ENCODE results near the gene TGOLN2. TPM values are rescaled to one million over a fixed set of nuclear protein-coding genes. Genes with fewer than 3 reads are reported as not detected.
"Not testable (repeated sequence)": the region's sequence is repeated elsewhere in the genome, so short reads cannot be mapped to it uniquely, and the experiment has no call there.

Gene TGOLN2
- total RNA-seq, 1 experiment from 2014 or later, result 56.0 TPM

DNA sequence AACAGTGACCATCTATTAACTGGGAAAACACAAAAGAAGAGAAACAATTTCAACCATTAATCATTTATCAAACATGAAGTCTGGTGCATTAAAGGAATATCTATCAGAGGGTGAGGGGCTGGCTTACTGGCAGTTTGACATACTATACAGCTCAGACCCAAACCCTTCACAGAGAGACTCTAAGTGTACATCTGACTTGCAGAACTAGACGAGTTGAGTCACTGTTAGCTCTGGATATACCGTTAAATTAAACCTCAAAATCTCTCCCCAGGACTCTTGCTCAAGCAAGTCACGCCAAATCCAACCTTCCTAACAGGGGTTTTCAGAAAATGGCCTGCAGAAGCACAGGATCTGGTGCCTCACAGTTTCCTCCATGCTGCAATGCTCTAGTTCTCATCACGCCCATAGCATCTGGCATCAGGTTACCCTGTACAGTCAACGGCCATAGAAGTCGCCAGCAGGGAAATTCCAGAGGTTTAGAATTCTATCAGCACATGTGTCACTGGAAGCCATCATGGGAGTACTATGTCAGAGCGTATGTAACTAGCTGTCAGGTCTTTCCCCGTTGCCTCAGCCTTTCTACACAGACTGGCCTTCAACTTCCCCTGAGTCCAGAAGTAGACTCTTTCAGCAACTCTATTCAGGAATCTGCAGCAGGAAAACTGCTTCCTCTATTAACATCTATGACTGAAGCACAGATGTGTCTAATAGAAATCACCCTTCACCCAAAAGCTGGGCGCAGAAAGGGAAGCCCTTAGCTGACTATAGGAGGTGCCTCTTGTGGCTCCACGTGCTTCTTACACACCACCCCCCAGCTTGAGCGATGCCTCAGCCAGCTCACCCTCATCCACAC, 9.3 kb downstream of the TGOLN2 start:
- CTCF ChIA-PET, result interaction anchor here (0.6 kb wide), 1 partner anchor 249 kb away, joined by 3 read pairs; no protein-coding TSS in a partner anchor
- no TSS peak for BruUV-seq (replicated peaks)
- no peak overlapping the region for H3K4me3 ChIP-seq (ENCODE audit: low read depth, low read length, poor library complexity, severe bottlenecking)
- no peak for TF ChIP-seq EZH2 (IDR thresholded peaks at IDR 0.05; ENCODE audit: borderline replicate concordance, low read depth, low read length, poor library complexity, severe bottlenecking)
- TF ChIP-seq, protein P1, sequence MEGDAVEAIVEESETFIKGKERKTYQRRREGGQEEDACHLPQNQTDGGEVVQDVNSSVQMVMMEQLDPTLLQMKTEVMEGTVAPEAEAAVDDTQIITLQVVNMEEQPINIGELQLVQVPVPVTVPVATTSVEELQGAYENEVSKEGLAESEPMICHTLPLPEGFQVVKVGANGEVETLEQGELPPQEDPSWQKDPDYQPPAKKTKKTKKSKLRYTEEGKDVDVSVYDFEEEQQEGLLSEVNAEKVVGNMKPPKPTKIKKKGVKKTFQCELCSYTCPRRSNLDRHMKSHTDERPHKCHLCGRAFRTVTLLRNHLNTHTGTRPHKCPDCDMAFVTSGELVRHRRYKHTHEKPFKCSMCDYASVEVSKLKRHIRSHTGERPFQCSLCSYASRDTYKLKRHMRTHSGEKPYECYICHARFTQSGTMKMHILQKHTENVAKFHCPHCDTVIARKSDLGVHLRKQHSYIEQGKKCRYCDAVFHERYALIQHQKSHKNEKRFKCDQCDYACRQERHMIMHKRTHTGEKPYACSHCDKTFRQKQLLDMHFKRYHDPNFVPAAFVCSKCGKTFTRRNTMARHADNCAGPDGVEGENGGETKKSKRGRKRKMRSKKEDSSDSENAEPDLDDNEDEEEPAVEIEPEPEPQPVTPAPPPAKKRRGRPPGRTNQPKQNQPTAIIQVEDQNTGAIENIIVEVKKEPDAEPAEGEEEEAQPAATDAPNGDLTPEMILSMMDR (conservative IDR thresholded peaks at IDR 0.05; ENCODE audit: low read depth, low read length), result no peak
- H3K27me3 ChIP-seq (replicated peaks; ENCODE audit: insufficient read depth, low read depth, low read length, poor library complexity), result no peaks in the 10 kb centered on the region
- intact Hi-C loops (cut with micrococcal nuclease; ENCODE audit: unreplicated experiment), result no loop called here
- POLR2A ChIA-PET (ENCODE audit: low non-redundant PET), result interaction anchor here (0.7 kb wide), 1 partner anchor 8 kb away, joined by 10 read pairs; no protein-coding TSS in a partner anchor
- DNase-seq (ENCODE audit: low spot score), result no peak
- H3K4me1 ChIP-seq (ENCODE audit: insufficient read depth, low read length, poor library complexity, severe bottlenecking), result no peaks in the 10 kb centered on the region
- H3K27ac ChIP-seq (ENCODE audit: low read depth, low read length, poor library complexity, severe bottlenecking), result peak overlapping the region; percentile 42
- H3K9me3 ChIP-seq (ENCODE audit: low read depth, low read length, poor library complexity, severe bottlenecking), result no peaks in the 10 kb centered on the region
- peaks cover 30% of the 10 kb centered on the region for H3K36me3 ChIP-seq (ENCODE audit: insufficient read depth, low read length, poor library complexity, severe bottlenecking)

DNA sequence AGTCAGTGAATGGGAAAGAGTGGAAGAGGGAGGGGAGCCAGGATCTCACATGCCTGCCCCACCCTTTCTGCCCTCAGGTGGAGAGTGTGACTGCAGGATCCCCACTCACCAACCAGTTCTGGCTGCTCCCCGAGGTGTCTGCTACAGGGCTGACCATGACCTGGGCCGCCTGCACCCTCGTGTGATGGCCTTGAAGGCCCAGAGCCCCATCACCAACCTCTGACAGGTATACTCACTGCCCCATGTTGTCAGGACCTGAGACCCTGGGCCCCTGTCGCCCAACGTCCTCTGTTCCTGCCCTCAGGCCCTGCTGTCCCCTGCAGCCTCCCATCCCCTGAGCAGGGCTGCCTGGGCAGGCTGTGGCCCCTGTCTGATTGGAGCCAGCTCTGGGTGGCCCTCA, 11.9 kb downstream of the TGOLN2 start:
- CTCF ChIA-PET; H3K36me3 ChIP-seq (ENCODE audit: insufficient read depth, low read length, poor library complexity, severe bottlenecking): not testable (repeated sequence)

DNA sequence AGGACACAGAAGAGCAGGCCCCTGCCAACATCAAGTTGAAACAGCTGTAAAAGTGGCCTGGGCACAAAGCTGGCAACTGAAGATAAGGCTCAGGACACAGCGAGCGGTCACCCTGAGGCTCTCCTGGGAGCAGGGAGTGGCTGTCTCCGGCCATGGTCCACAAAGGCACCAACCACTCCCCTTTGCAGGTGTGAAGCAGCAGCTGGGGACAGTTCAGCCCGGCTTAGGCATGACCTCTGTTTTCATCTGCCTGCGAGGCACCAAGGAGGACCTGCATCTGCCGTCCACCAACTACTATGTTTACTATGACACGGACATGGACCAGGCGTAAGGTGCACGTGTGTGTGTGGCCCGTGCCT, 12.9 kb downstream of the TGOLN2 start:
- BruUV-seq (replicated peaks), result no TSS peak
- ChIA-PET POLR2A (ENCODE audit: low non-redundant PET) (no interaction called here), CTCF (interaction anchor here (0.7 kb wide), 1 partner anchor 14 kb away, joined by 3 read pairs; no protein-coding TSS in a partner anchor)
- Histone ChIP-seq H3K4me3 (ENCODE audit: low read depth, low read length, poor library complexity, severe bottlenecking) (no peak overlapping the region), H3K9me3 (ENCODE audit: low read depth, low read length, poor library complexity, severe bottlenecking) (no peaks in the 10 kb centered on the region), H3K27me3 (replicated peaks; ENCODE audit: insufficient read depth, low read depth, low read length, poor library complexity) (no peaks in the 10 kb centered on the region), H3K27ac (ENCODE audit: low read depth, low read length, poor library complexity, severe bottlenecking) (no peak overlapping the region), H3K4me1 (ENCODE audit: insufficient read depth, low read length, poor library complexity, severe bottlenecking) (no peaks in the 10 kb centered on the region), H3K36me3 (ENCODE audit: insufficient read depth, low read length, poor library complexity, severe bottlenecking) (no peaks in the 10 kb centered on the region)
- DNase-seq (ENCODE audit: low spot score), result no peak
- no peak for TF ChIP-seq EZH2 (IDR thresholded peaks at IDR 0.05; ENCODE audit: borderline replicate concordance, low read depth, low read length, poor library complexity, severe bottlenecking)
- TF ChIP-seq, protein P1 (conservative IDR thresholded peaks at IDR 0.05; ENCODE audit: low read depth, low read length), result no peak
- intact Hi-C loops (cut with micrococcal nuclease; ENCODE audit: unreplicated experiment), result no loop called here

More for the DNA sequence above, 11.9 kb downstream of the TGOLN2 start:
- POLR2A ChIA-PET (ENCODE audit: low non-redundant PET); DNase-seq (ENCODE audit: low spot score); H3K4me1 ChIP-seq (ENCODE audit: insufficient read depth, low read length, poor library complexity, severe bottlenecking); H3K27me3 ChIP-seq (replicated peaks; ENCODE audit: insufficient read depth, low read depth, low read length, poor library complexity); H3K9me3 ChIP-seq (ENCODE audit: low read depth, low read length, poor library complexity, severe bottlenecking); H3K27ac ChIP-seq (ENCODE audit: low read depth, low read length, poor library complexity, severe bottlenecking); BruUV-seq (replicated peaks); H3K4me3 ChIP-seq (ENCODE audit: low read depth, low read length, poor library complexity, severe bottlenecking); intact Hi-C loops (cut with micrococcal nuclease; ENCODE audit: unreplicated experiment): not testable (repeated sequence)

Data from A673 (cell line).